NCI-H1105 treated with DMSO at 0.1 percent for 48 hours (cell line): ENCODE results near the gene C2CD2L.
"Not testable (repeated sequence)": the region's sequence is repeated elsewhere in the genome, so short reads cannot be mapped to it uniquely, and the experiment has no call there.

ENCODE experiments used
- DNase-seq: peaks from one replicate; lab custom pipeline; 2025; lab: John Stamatoyannopoulos, UW

C2CD2L gene

GRCh38 chr11:119106564-119107537, at the start of gene C2CD2L:
Gene C2CD2L (plus strand): TSS chr11:119107344. CDS start chr11:119107742, 398 bp downstream.
- peak; percentile 94 for DNase-seq

GRCh38 chr11:119059128-119059527, 48.0 kb upstream of the C2CD2L start:
- not testable (repeated sequence) for DNase-seq

- DNase-seq, result no peak
These were observed 45.9 kb upstream of the C2CD2L start for GRCh38 chr11:119061256-119061655.

GRCh38 chr11:119062779-119063178, 44.4 kb upstream of the C2CD2L start:
- DNase-seq, result no peak

- peak; percentile 28 for DNase-seq
These were observed 41.8 kb upstream of the C2CD2L start for GRCh38 chr11:119065369-119065768.

GRCh38 chr11:119067371-119068222, 39.5 kb upstream of the C2CD2L start, which contains the start of gene VPS11:
Gene VPS11 (plus strand): TSS chr11:119067818. CDS start chr11:119067824, 6 bp downstream.
- DNase-seq, result peak; percentile 97

GRCh38 chr11:119077839-119078238, 29.3 kb upstream of the C2CD2L start:
- DNase-seq, result no peak

GRCh38 chr11:119078675-119079420, 28.3 kb upstream of the C2CD2L start:
- DNase-seq, result no peak

GRCh38 chr11:119081682-119082260, 25.4 kb upstream of the C2CD2L start:
- no peak for DNase-seq

GRCh38 chr11:119084663-119085436, 22.3 kb upstream of the C2CD2L start, which contains the start of gene HMBS:
Gene HMBS (plus strand): TSS chr11:119084881. CDS start chr11:119085034, 153 bp downstream.
- DNase-seq, result peak; percentile 97

GRCh38 chr11:119085437-119085847, 21.7 kb upstream of the C2CD2L start:
- DNase-seq, result no peak

- no peak for DNase-seq
These were observed 20.0 kb upstream of the C2CD2L start for GRCh38 chr11:119087123-119087522.

GRCh38 chr11:119087747-119088241, 19.4 kb upstream of the C2CD2L start:
- DNase-seq, result no peak

GRCh38 chr11:119088406-119088805, 18.7 kb upstream of the C2CD2L start:
- no peak for DNase-seq

- DNase-seq, result no peak
These were observed 17.8 kb upstream of the C2CD2L start for GRCh38 chr11:119089319-119089718.

- DNase-seq, result peak; percentile 15
These were observed 16.0 kb upstream of the C2CD2L start for GRCh38 chr11:119091178-119091577.

- no peak for DNase-seq
These were observed 14.9 kb upstream of the C2CD2L start for GRCh38 chr11:119091966-119092879.

- DNase-seq, result peak; percentile 27
These were observed 14.0 kb upstream of the C2CD2L start for GRCh38 chr11:119092880-119093842.
